Measurements from ENCODE around the gene TRIM2. TPM values are rescaled to one million over a fixed set of nuclear protein-coding genes. Genes with fewer than 3 reads are reported as not detected.

The TRIM2 gene
- total RNA-seq, 2 experiments from 2014 or later: 1.9 to 3.4 TPM

- H3K4me3 Mint-ChIP-seq: no peak overlapping the region
Measured at GRCh38 chr4:153296040-153296823, 92.0 kb downstream of the TRIM2 start.

GRCh38 chr4:153297116-153297515 is 92.9 kb downstream of the TRIM2 start:
- ATAC-seq (ENCODE audit: poor library complexity) (no peak), DNase-seq (no peak)
- peaks cover 3% of the 10 kb centered on the region for H3K9me3 Mint-ChIP-seq
- H3K27ac Mint-ChIP-seq: no peak overlapping the region
- H3K27ac ChIP-seq (ENCODE audit: low read depth in 1 of 2, low read length in 2 of 2): no peak overlapping the region
- peaks cover 41% of the 10 kb centered on the region for H3K36me3 Mint-ChIP-seq (ENCODE audit: low read depth)
- H3K9me3 ChIP-seq (ENCODE audit: control insufficient read depth in 1 of 2, insufficient read depth in 1 of 2, low read length in 2 of 2): peaks cover 5 to 6% of the 10 kb centered on the region in 2 experiments
- intact Hi-C loops (cut with DNase I, micrococcal nuclease): no loop called here
- no peaks in the 10 kb centered on the region for H3K27me3 Mint-ChIP-seq
- ChIA-PET POLR2A (no interaction called here), CTCF (no interaction called here)
- no peak overlapping the region for H3K4me3 Mint-ChIP-seq
- no peaks in the 10 kb centered on the region for H3K4me1 Mint-ChIP-seq (ENCODE audit: low read depth)
- no peaks in the 10 kb centered on the region for H3K36me3 ChIP-seq (ENCODE audit: insufficient read depth, low read length)
- H3K27me3 ChIP-seq (ENCODE audit: control insufficient read depth in 1 of 2, insufficient read depth in 2 of 2, low read length in 2 of 2): no peaks in the 10 kb centered on the region
- H3K4me1 ChIP-seq (ENCODE audit: insufficient read depth, low read length): no peaks in the 10 kb centered on the region
- no peak overlapping the region for H3K4me3 ChIP-seq (ENCODE audit: low read length)
- TF ChIP-seq CTCF (IDR thresholded peaks at IDR 0.05): no peak

More at GRCh38 chr4:153296040-153296823, 92.0 kb downstream of the TRIM2 start:
- Mint-ChIP-seq H3K9me3 (peaks cover 3% of the 10 kb centered on the region), H3K27me3 (no peaks in the 10 kb centered on the region), H3K36me3 (ENCODE audit: low read depth) (peaks cover 32% of the 10 kb centered on the region), H3K27ac (no peak overlapping the region), H3K4me1 (ENCODE audit: low read depth) (no peaks in the 10 kb centered on the region)
- CTCF ChIA-PET: no interaction called here
- Histone ChIP-seq H3K27ac (ENCODE audit: low read depth in 1 of 2, low read length in 2 of 2) (no peak overlapping the region), H3K4me1 (ENCODE audit: insufficient read depth, low read length) (no peaks in the 10 kb centered on the region), H3K4me3 (ENCODE audit: low read length) (no peak overlapping the region), H3K27me3 (ENCODE audit: control insufficient read depth in 1 of 2, insufficient read depth in 2 of 2, low read length in 2 of 2) (no peaks in the 10 kb centered on the region), H3K36me3 (ENCODE audit: insufficient read depth, low read length) (no peaks in the 10 kb centered on the region), H3K9me3 (ENCODE audit: control insufficient read depth in 1 of 2, insufficient read depth in 1 of 2, low read length in 2 of 2) (peaks cover 5 to 6% of the 10 kb centered on the region in 2 experiments)
- DNase-seq (no peak), ATAC-seq (ENCODE audit: poor library complexity) (no peak)
- POLR2A ChIA-PET: interaction anchor here (0.6 to 0.7 kb wide), 2 partner anchors 126 to 393 kb away, joined by 3 to 6 read pairs; no protein-coding TSS in a partner anchor
- no peak for TF ChIP-seq CTCF (IDR thresholded peaks at IDR 0.05)
- intact Hi-C loops (cut with DNase I, micrococcal nuclease): no loop called here

GRCh38 chr4:153310793-153311192 is 106.5 kb downstream of the TRIM2 start:
- H3K4me3 ChIP-seq (ENCODE audit: low read length): no peak overlapping the region
- H3K4me3 Mint-ChIP-seq: no peak overlapping the region
- intact Hi-C loops (cut with DNase I, micrococcal nuclease): loop anchor here (10.0 kb wide), 1 partner anchor 466 kb away; no protein-coding TSS in a partner anchor
- H3K4me1 Mint-ChIP-seq (ENCODE audit: low read depth): no peaks in the 10 kb centered on the region
- H3K27me3 ChIP-seq (ENCODE audit: control insufficient read depth in 1 of 2, insufficient read depth in 2 of 2, low read length in 2 of 2): no peaks in the 10 kb centered on the region
- DNase-seq: no peak
- no peaks in the 10 kb centered on the region for H3K9me3 ChIP-seq (ENCODE audit: control insufficient read depth in 1 of 2, insufficient read depth in 1 of 2, low read length in 2 of 2)
- no peaks in the 10 kb centered on the region for H3K27me3 Mint-ChIP-seq
- no peaks in the 10 kb centered on the region for H3K4me1 ChIP-seq (ENCODE audit: insufficient read depth, low read length)
- ChIA-PET CTCF (interaction anchor here (1.0 kb wide), 1 partner anchor 333 kb away, joined by 3 read pairs; no protein-coding TSS in a partner anchor), POLR2A (interaction anchor here (1.0 kb wide), 1 partner anchor 62 kb away, joined by 3 read pairs; no protein-coding TSS in a partner anchor)
- H3K9me3 Mint-ChIP-seq: no peaks in the 10 kb centered on the region
- no peak overlapping the region for H3K27ac Mint-ChIP-seq
- H3K36me3 ChIP-seq (ENCODE audit: insufficient read depth, low read length): no peaks in the 10 kb centered on the region
- no peak for TF ChIP-seq CTCF (IDR thresholded peaks at IDR 0.05)
- no peak for ATAC-seq (ENCODE audit: poor library complexity)
- no peaks in the 10 kb centered on the region for H3K36me3 Mint-ChIP-seq (ENCODE audit: low read depth)
- no peak overlapping the region for H3K27ac ChIP-seq (ENCODE audit: low read depth in 1 of 2, low read length in 2 of 2)
